GM19372 (cell line): ENCODE measurements around the gene TRIM62.
A peak's percentile ranks its signal among the peaks of the same experiment; 100 is the strongest.

Experiments used
- ATAC-seq: cut with Tn5 transposase; IDR thresholded peaks from one replicate; pipeline ENCODE4 v1.9.1; 2021; ENCODE audit warnings: mild to moderate bottlenecking, low read depth, moderate library complexity; ENCODE audit not compliant: unreplicated experiment

Gene TRIM62

GRCh38 chr1:33180911-33181890 lies 642 bp downstream of the TRIM62 start:
- peak; percentile 69 for ATAC-seq

GRCh38 chr1:33180226-33180910 lies 1.5 kb downstream of the TRIM62 start:
- peak; percentile 2 for ATAC-seq

GRCh38 chr1:33178836-33179439 lies 2.9 kb downstream of the TRIM62 start:
- ATAC-seq = no peak

GRCh38 chr1:33177996-33178540 lies 3.8 kb downstream of the TRIM62 start:
- no peak for ATAC-seq

GRCh38 chr1:33176887-33177286 lies 5.0 kb downstream of the TRIM62 start:
- ATAC-seq = no peak

GRCh38 chr1:33176362-33176850 lies 5.4 kb downstream of the TRIM62 start:
- no peak for ATAC-seq

- ATAC-seq = no peak
These were observed 6.0 kb downstream of the TRIM62 start for GRCh38 chr1:33175865-33176264.

- no peak for ATAC-seq
These were observed 8.8 kb downstream of the TRIM62 start for GRCh38 chr1:33173091-33173490.

GRCh38 chr1:33171977-33172813 lies 9.6 kb downstream of the TRIM62 start:
- no peak for ATAC-seq

GRCh38 chr1:33170351-33171274 lies 11.2 kb downstream of the TRIM62 start:
- no peak for ATAC-seq

- no peak for ATAC-seq
These were observed 12.4 kb downstream of the TRIM62 start for GRCh38 chr1:33169290-33170055.

- ATAC-seq = no peak
These were observed 13.1 kb downstream of the TRIM62 start for GRCh38 chr1:33168556-33169289.

- ATAC-seq = no peak
These were observed 14.0 kb downstream of the TRIM62 start for GRCh38 chr1:33167650-33168447.

- ATAC-seq = no peak
These were observed 16.0 kb downstream of the TRIM62 start for GRCh38 chr1:33165809-33166208.

GRCh38 chr1:33165209-33165608 lies 16.6 kb downstream of the TRIM62 start:
- no peak for ATAC-seq

- ATAC-seq = no peak
These were observed 18.0 kb downstream of the TRIM62 start for GRCh38 chr1:33163621-33164519.
